ENCODE measurements around the gene PKM. TPM values are rescaled to one million over a fixed set of nuclear protein-coding genes. Genes with fewer than 3 reads are reported as not detected.

The PKM gene
- total RNA-seq, 1 experiment from 2014 or later, result 1,026 TPM

- no peak overlapping the region for H2BK20ac ChIP-seq (ENCODE audit: low read depth, low read length, poor library complexity, severe bottlenecking)
- H3K4me1 ChIP-seq (ENCODE audit: insufficient read depth, low read length), result peaks cover 13% of the 10 kb centered on the region; the same call in 1 of the 2 replicates
- H4K91ac ChIP-seq (ENCODE audit: insufficient read length, low read depth, low read length), result no peak overlapping the region
- no peak overlapping the region for H3K4ac ChIP-seq (ENCODE audit: low read depth, low read length)
- Mint-ChIP-seq H3K9me3 (no peaks in the 10 kb centered on the region; a peak in 2 of 5 replicates), H3K4me3 (peak overlapping the region; percentile 97 to 99), H3K4me1 (peaks cover 35 to 37% of the 10 kb centered on the region in 2 experiments), H3K27me3 (ENCODE audit: low read depth) (peaks cover 48% of the 10 kb centered on the region), H3K27ac (peak overlapping the region; percentile 91 to 94 (median 93); a peak in 6 of 7 replicates), H3K36me3 (ENCODE audit: insufficient read depth in 1 of 3, low read depth in 3 of 3) (peaks cover 0 to 17% (median 14%) of the 10 kb centered on the region in 3 experiments; a peak in 5 of 7 replicates)
- no peak overlapping the region for H4K8ac ChIP-seq (replicated peaks; ENCODE audit: insufficient read length, low read depth, low read length)
- H3K79me2 ChIP-seq (ENCODE audit: insufficient read depth, low read length), result peaks cover 31% of the 10 kb centered on the region; the same call in 1 of the 2 replicates
- H3K23ac ChIP-seq (ENCODE audit: insufficient read length, low read depth, low read length), result no peak overlapping the region
- peak overlapping the region; percentile 65 for H3K4me2 ChIP-seq (ENCODE audit: insufficient read depth, insufficient read length, low read length)
- no peak overlapping the region for H4K5ac ChIP-seq (ENCODE audit: insufficient read length, low read depth, low read length)
- no peak overlapping the region for H2BK12ac ChIP-seq (ENCODE audit: insufficient read length, low read depth, low read length)
- H4K20me1 ChIP-seq (ENCODE audit: control insufficient read depth, insufficient read depth, insufficient read length), result no peaks in the 10 kb centered on the region
- H3K27ac ChIP-seq (ENCODE audit: insufficient read length, low read depth, low read length), result peak overlapping the region; percentile 2
- no peaks in the 10 kb centered on the region for H3K9me3 ChIP-seq (ENCODE audit: control insufficient read depth, low read depth, low read length)
- no peak for TF ChIP-seq CTCF (conservative IDR thresholded peaks at IDR 0.05)
- H2AK5ac ChIP-seq (ENCODE audit: insufficient read length, low read length), result no peak overlapping the region
- H3K56ac ChIP-seq (ENCODE audit: insufficient read length, low read depth, low read length), result no peak overlapping the region
- H2BK120ac ChIP-seq (ENCODE audit: low read depth, low read length, poor library complexity, severe bottlenecking), result no peak overlapping the region
- H3K9ac ChIP-seq (ENCODE audit: extremely low read depth, insufficient read length, low read length), result peak overlapping the region; percentile 65
- H3K14ac ChIP-seq (ENCODE audit: insufficient read depth, low read length), result no peak overlapping the region; the same call in 1 of the 2 replicates
- no peaks in the 10 kb centered on the region for H3K79me1 ChIP-seq (ENCODE audit: insufficient read depth, low read depth, low read length, poor library complexity, severe bottlenecking)
- no peak overlapping the region for H3T11ph ChIP-seq (ENCODE audit: low read length)
- no peak overlapping the region for H2AFZ ChIP-seq (ENCODE audit: low read length)
- peaks cover 19% of the 10 kb centered on the region for H3K23me2 ChIP-seq (ENCODE audit: insufficient read length, low read depth, low read length, poor library complexity, severe bottlenecking)
- H2BK5ac ChIP-seq (ENCODE audit: insufficient read length, low read length), result no peak overlapping the region
- no CpG with 5 or more reads among the region's 16 CpGs for WGBS (ENCODE audit: extremely low coverage, insufficient read length, low lambda C conversion rate)
- no peaks in the 10 kb centered on the region for H3K27me3 ChIP-seq (ENCODE audit: insufficient read depth, low read length)
- H3K18ac ChIP-seq (ENCODE audit: insufficient read length, low read depth, low read length), result no peak overlapping the region
- no peak overlapping the region for H2BK15ac ChIP-seq (ENCODE audit: low read depth, low read length)
- DNase-seq, result no peak
Measured at GRCh38 chr15:72231833-72232478, 966 bp upstream of the PKM start.
